DND-41 (cell line): ENCODE data around the gene RFPL1.

Experiments used
- ATAC-seq: fragments of 200-7000 bp; cut with Tn5 transposase; 3 replicates; pipeline ENCODE4 v1.9.1; 2021; ENCODE audit warnings: low read depth; ENCODE audit not compliant: insufficient read depth
- DNase-seq: peaks from one replicate; pipeline ENCODE4 v3.0.0-alpha.2; 2020
- H2AFZ ChIP-seq: 2 replicates; pipeline ENCODE4 v1.6.0; 2012; ENCODE audit warnings: low read depth, low read length
- H3K27ac ChIP-seq: 2 replicates; pipeline ENCODE4 v1.5.1; 2012; ENCODE audit warnings: low read length, inconsistent platforms
- H3K27me3 ChIP-seq: fragments of 200-600 bp; sonication (generic); 2 replicates; pipeline ENCODE4 v1.6.0; 2012; ENCODE audit warnings: low read length, mild to moderate bottlenecking, inconsistent platforms; ENCODE audit not compliant: insufficient read depth, poor library complexity
- H3K36me3 ChIP-seq: 2 replicates; pipeline ENCODE4 v1.5.1; 2012; ENCODE audit warnings: low read length, inconsistent platforms; ENCODE audit not compliant: insufficient read depth
- H3K4me1 ChIP-seq: 2 replicates; pipeline ENCODE4 v1.5.1; 2012; ENCODE audit warnings: mild to moderate bottlenecking, low read length; ENCODE audit not compliant: insufficient read depth
- H3K4me2 ChIP-seq: 2 replicates; pipeline ENCODE4 v1.6.0; 2012; ENCODE audit warnings: mild to moderate bottlenecking, moderate library complexity, low read length, inconsistent platforms; ENCODE audit not compliant: insufficient read depth
- H3K4me3 ChIP-seq, 2 experiments: fragments of 200-600 bp in 1 of 2; shearing (Covaris generic) in 1 of 2; 2 replicates each; pipeline ENCODE4 v1.5.1; 2012 to 2016; ENCODE audit warnings: inconsistent platforms in 2 of 2, low read length in 2 of 2, mild to moderate bottlenecking in 2 of 2, low read depth in 1 of 2, moderate library complexity in 1 of 2
- H3K79me2 ChIP-seq: 2 replicates; pipeline ENCODE4 v1.6.0; 2012; ENCODE audit warnings: low read length, inconsistent platforms; ENCODE audit not compliant: insufficient read depth
- H3K9ac ChIP-seq: 2 replicates; pipeline ENCODE4 v1.6.0; 2012; ENCODE audit warnings: low read depth, mild to moderate bottlenecking, inconsistent platforms, low read length, moderate library complexity
- H3K9me3 ChIP-seq: 2 replicates; pipeline ENCODE4 v1.5.1; 2012; ENCODE audit warnings: low read length, moderate library complexity, mild to moderate bottlenecking, inconsistent platforms; ENCODE audit not compliant: insufficient read depth, severe bottlenecking
- H4K20me1 ChIP-seq: 2 replicates; pipeline ENCODE4 v1.6.0; 2012; ENCODE audit warnings: low read length; ENCODE audit not compliant: insufficient read depth
- EZH2 ChIP-seq: IDR thresholded peaks from 3 replicates; pipeline ENCODE4 v1.6.1; 2012; ENCODE audit warnings: borderline replicate concordance, low read depth, mild to moderate bottlenecking, moderate library complexity, low read length, inconsistent platforms; ENCODE audit not compliant: severe bottlenecking
- TF ChIP-seq, protein P1 (sequence below): IDR thresholded peaks from 2 replicates; pipeline ENCODE4 v1.5.1; 2012; ENCODE audit warnings: borderline replicate concordance, low read length, moderate library complexity, mild to moderate bottlenecking; ENCODE audit not compliant: poor library complexity, severe bottlenecking; ENCODE audit errors: extremely low read depth

The RFPL1 gene

DNA sequence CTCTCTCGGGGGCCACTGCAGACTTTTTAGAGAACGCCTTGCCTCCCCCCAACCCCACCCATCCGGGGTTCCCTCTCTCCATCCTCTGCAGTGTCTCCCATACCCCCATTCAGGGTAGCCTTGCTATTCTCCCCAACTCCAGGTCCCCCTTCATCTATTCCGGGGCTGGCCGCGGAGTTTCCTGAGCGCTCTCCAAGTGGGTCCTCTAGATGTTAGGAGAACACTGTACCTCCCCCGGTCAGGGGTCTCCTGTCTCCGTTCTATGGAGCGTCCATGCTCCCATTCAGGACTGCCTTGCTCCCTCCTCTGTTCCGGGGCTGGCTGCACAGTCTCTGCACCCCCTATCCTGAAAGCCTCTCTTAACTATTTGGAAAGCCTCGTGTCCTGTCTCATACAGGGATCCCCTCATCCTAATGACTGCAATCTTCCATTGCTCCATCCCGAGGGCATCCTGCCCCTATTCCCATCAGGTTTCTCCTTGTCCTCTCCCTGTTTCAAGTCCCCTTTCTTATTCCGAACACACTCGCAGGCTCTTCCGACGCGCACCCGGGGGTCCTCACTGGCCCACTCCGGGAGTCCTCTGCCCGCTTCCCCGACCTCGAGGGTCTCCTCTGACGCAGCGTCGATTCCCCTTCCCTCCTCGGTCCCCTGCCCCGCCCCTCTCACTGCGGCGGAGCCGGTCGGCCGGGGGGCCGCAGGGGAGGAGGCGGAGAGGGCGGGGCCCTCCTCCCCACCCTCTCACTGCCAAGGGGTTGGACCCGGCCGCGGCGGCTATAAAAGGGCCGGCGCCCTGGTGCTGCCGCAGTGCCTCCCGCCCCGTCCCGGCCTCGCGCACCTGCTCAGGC lies 41.3 kb downstream of the RFPL1 start, which contains the start of gene NEFH:
NEFH (plus strand) TSS at position 802 of the 845 bp plus-strand sequence. CDS start 45 bp downstream, outside the sequence.
- TF ChIP-seq, protein P1, sequence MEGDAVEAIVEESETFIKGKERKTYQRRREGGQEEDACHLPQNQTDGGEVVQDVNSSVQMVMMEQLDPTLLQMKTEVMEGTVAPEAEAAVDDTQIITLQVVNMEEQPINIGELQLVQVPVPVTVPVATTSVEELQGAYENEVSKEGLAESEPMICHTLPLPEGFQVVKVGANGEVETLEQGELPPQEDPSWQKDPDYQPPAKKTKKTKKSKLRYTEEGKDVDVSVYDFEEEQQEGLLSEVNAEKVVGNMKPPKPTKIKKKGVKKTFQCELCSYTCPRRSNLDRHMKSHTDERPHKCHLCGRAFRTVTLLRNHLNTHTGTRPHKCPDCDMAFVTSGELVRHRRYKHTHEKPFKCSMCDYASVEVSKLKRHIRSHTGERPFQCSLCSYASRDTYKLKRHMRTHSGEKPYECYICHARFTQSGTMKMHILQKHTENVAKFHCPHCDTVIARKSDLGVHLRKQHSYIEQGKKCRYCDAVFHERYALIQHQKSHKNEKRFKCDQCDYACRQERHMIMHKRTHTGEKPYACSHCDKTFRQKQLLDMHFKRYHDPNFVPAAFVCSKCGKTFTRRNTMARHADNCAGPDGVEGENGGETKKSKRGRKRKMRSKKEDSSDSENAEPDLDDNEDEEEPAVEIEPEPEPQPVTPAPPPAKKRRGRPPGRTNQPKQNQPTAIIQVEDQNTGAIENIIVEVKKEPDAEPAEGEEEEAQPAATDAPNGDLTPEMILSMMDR = no peak
- Histone ChIP-seq H3K9ac (no peak within 1 kb of the TSS), H3K4me1 (peaks cover 12% of the 10 kb centered on the region; the same call in 1 of the 2 replicates), H3K4me2 (no peak within 1 kb of the TSS), H3K4me3 (no peak within 1 kb of the TSS), H3K79me2 (no peaks in the 10 kb centered on the region), H4K20me1 (peaks cover 13% of the 10 kb centered on the region), H3K36me3 (no peaks in the 10 kb centered on the region), H3K9me3 (no peaks in the 10 kb centered on the region), H2AFZ (no peak within 1 kb of the TSS), H3K27me3 (no peaks in the 10 kb centered on the region), H3K27ac (no peak within 1 kb of the TSS)
- DNase-seq (no peak), ATAC-seq (no peak)

GRCh38 chr22:29480262-29480511 lies 41.8 kb downstream of the RFPL1 start:
- H3K79me2 ChIP-seq = no peaks in the 10 kb centered on the region
- no peak for ATAC-seq
- peaks cover 13% of the 10 kb centered on the region for H4K20me1 ChIP-seq
- no peak for DNase-seq
- H3K4me2 ChIP-seq = no peak overlapping the region
- no peak overlapping the region for H2AFZ ChIP-seq
- H3K9me3 ChIP-seq = no peaks in the 10 kb centered on the region
- no peak overlapping the region for H3K27ac ChIP-seq
- no peaks in the 10 kb centered on the region for H3K36me3 ChIP-seq
- peaks cover 12% of the 10 kb centered on the region; the same call in 1 of the 2 replicates for H3K4me1 ChIP-seq
- H3K4me3 ChIP-seq = no peak overlapping the region
- no peak overlapping the region for H3K9ac ChIP-seq
- H3K27me3 ChIP-seq = no peaks in the 10 kb centered on the region
- no peak for TF ChIP-seq EZH2
- TF ChIP-seq, protein P1 = no peak

GRCh38 chr22:29480512-29481264 lies 42.3 kb downstream of the RFPL1 start:
- H4K20me1 ChIP-seq = peaks cover 13% of the 10 kb centered on the region
- no peak for TF ChIP-seq EZH2
- TF ChIP-seq, protein P1 = no peak
- H3K4me2 ChIP-seq = no peak overlapping the region
- H3K27me3 ChIP-seq = no peaks in the 10 kb centered on the region
- H3K9ac ChIP-seq = no peak overlapping the region
- H3K79me2 ChIP-seq = no peaks in the 10 kb centered on the region
- DNase-seq = no peak
- no peak for ATAC-seq
- H3K9me3 ChIP-seq = no peaks in the 10 kb centered on the region
- no peak overlapping the region for H2AFZ ChIP-seq
- no peaks in the 10 kb centered on the region for H3K36me3 ChIP-seq
- peaks cover 12% of the 10 kb centered on the region; the same call in 1 of the 2 replicates for H3K4me1 ChIP-seq
- no peak overlapping the region for H3K27ac ChIP-seq
- H3K4me3 ChIP-seq = no peak overlapping the region
